NCI-H2107 (cell line): ENCODE measurements around the gene SFI1.
A peak's percentile ranks its signal among the peaks of the same experiment; 100 is the strongest.
"Not testable (repeated sequence)": the region's sequence is repeated elsewhere in the genome, so short reads cannot be mapped to it uniquely, and the experiment has no call there.

ENCODE experiments used
- DNase-seq: peaks from one replicate; lab custom pipeline; 2025; lab: John Stamatoyannopoulos, UW

The SFI1 gene

GRCh38 chr22:31550871-31551370 is 54.6 kb downstream of the SFI1 start:
- no peak for DNase-seq

GRCh38 chr22:31556627-31557203 is 60.4 kb downstream of the SFI1 start:
- peak; percentile 7 for DNase-seq

- DNase-seq, result not testable (repeated sequence)
These were observed 62.2 kb downstream of the SFI1 start for GRCh38 chr22:31558546-31558945.

- peak; percentile 66 for DNase-seq
These were observed 65.0 kb downstream of the SFI1 start for GRCh38 chr22:31561238-31561887.

- no peak for DNase-seq
These were observed 65.6 kb downstream of the SFI1 start for GRCh38 chr22:31561970-31562369.

GRCh38 chr22:31566484-31566883 is 70.1 kb downstream of the SFI1 start:
- DNase-seq, result no peak

- DNase-seq, result no peak
These were observed 70.9 kb downstream of the SFI1 start for GRCh38 chr22:31567196-31567595.

GRCh38 chr22:31567702-31568101 is 71.4 kb downstream of the SFI1 start:
- DNase-seq, result no peak

- DNase-seq, result no peak
These were observed 72.8 kb downstream of the SFI1 start for GRCh38 chr22:31569126-31569525.

GRCh38 chr22:31572939-31573338 is 76.6 kb downstream of the SFI1 start:
- no peak for DNase-seq

- no peak for DNase-seq
These were observed 77.8 kb downstream of the SFI1 start for GRCh38 chr22:31574055-31574670.

GRCh38 chr22:31575190-31575589 is 78.9 kb downstream of the SFI1 start:
- DNase-seq, result no peak

- no peak for DNase-seq
These were observed 81.4 kb downstream of the SFI1 start for GRCh38 chr22:31577711-31578110.

GRCh38 chr22:31578171-31578570 is 81.8 kb downstream of the SFI1 start:
- DNase-seq, result no peak

GRCh38 chr22:31579835-31580242 is 83.5 kb downstream of the SFI1 start:
- DNase-seq, result no peak

GRCh38 chr22:31583861-31584485 is 87.6 kb downstream of the SFI1 start:
- no peak for DNase-seq

GRCh38 chr22:31584804-31585160 is 88.4 kb downstream of the SFI1 start:
- no peak for DNase-seq

- DNase-seq, result no peak
These were observed 89.0 kb downstream of the SFI1 start for GRCh38 chr22:31585161-31585859.

GRCh38 chr22:31586137-31586920 is 90.0 kb downstream of the SFI1 start:
- DNase-seq, result no peak

- no peak for DNase-seq
These were observed 92.8 kb downstream of the SFI1 start for GRCh38 chr22:31588970-31589675.

GRCh38 chr22:31590161-31590560 is 93.8 kb downstream of the SFI1 start:
- DNase-seq, result not testable (repeated sequence)
